ENCODE results near the gene TMEM9. TPM values are rescaled to one million over a fixed set of nuclear protein-coding genes. Genes with fewer than 3 reads are reported as not detected.

The TMEM9 gene
- total RNA-seq, 1 experiment from 2014 or later: 69.7 TPM

- no peaks in the 10 kb centered on the region for H3K27me3 ChIP-seq (replicated peaks; ENCODE audit: insufficient read depth, low read depth, low read length, poor library complexity)
- CTCF ChIA-PET: no interaction called here
- no peak overlapping the region for H3K27ac ChIP-seq (ENCODE audit: low read depth, low read length, poor library complexity, severe bottlenecking)
- POLR2A ChIA-PET (ENCODE audit: low non-redundant PET): no interaction called here
- no peaks in the 10 kb centered on the region for H3K4me1 ChIP-seq (ENCODE audit: insufficient read depth, low read length, poor library complexity, severe bottlenecking)
- DNase-seq (ENCODE audit: low spot score): no peak
- H3K9me3 ChIP-seq (ENCODE audit: low read depth, low read length, poor library complexity, severe bottlenecking): no peaks in the 10 kb centered on the region
- no peak overlapping the region for H3K4me3 ChIP-seq (ENCODE audit: low read depth, low read length, poor library complexity, severe bottlenecking)
- intact Hi-C loops (cut with micrococcal nuclease; ENCODE audit: unreplicated experiment): no loop called here
- BruUV-seq (replicated peaks): no TSS peak
- peaks cover 73% of the 10 kb centered on the region for H3K36me3 ChIP-seq (ENCODE audit: insufficient read depth, low read length, poor library complexity, severe bottlenecking)
- TF ChIP-seq CTCF (conservative IDR thresholded peaks at IDR 0.05; ENCODE audit: low read depth, low read length): no peak
- TF ChIP-seq EZH2 (IDR thresholded peaks at IDR 0.05; ENCODE audit: borderline replicate concordance, low read depth, low read length, poor library complexity, severe bottlenecking): no peak
Measured at GRCh38 chr1:201145816-201146215, 8.5 kb downstream of the TMEM9 start.

GRCh38 chr1:201145132-201145531 lies 9.1 kb downstream of the TMEM9 start:
- H3K9me3 ChIP-seq (ENCODE audit: low read depth, low read length, poor library complexity, severe bottlenecking): no peaks in the 10 kb centered on the region
- intact Hi-C loops (cut with micrococcal nuclease; ENCODE audit: unreplicated experiment): no loop called here
- peaks cover 5% of the 10 kb centered on the region for H3K4me1 ChIP-seq (ENCODE audit: insufficient read depth, low read length, poor library complexity, severe bottlenecking)
- no TSS peak for BruUV-seq (replicated peaks)
- H3K27ac ChIP-seq (ENCODE audit: low read depth, low read length, poor library complexity, severe bottlenecking): no peak overlapping the region
- no peaks in the 10 kb centered on the region for H3K27me3 ChIP-seq (replicated peaks; ENCODE audit: insufficient read depth, low read depth, low read length, poor library complexity)
- H3K4me3 ChIP-seq (ENCODE audit: low read depth, low read length, poor library complexity, severe bottlenecking): no peak overlapping the region
- no peak for DNase-seq (ENCODE audit: low spot score)
- CTCF ChIA-PET: no interaction called here
- TF ChIP-seq EZH2 (IDR thresholded peaks at IDR 0.05; ENCODE audit: borderline replicate concordance, low read depth, low read length, poor library complexity, severe bottlenecking): no peak
- TF ChIP-seq CTCF (conservative IDR thresholded peaks at IDR 0.05; ENCODE audit: low read depth, low read length): no peak
- peaks cover 72% of the 10 kb centered on the region for H3K36me3 ChIP-seq (ENCODE audit: insufficient read depth, low read length, poor library complexity, severe bottlenecking)
- POLR2A ChIA-PET (ENCODE audit: low non-redundant PET): no interaction called here

- no peak for DNase-seq (ENCODE audit: low spot score)
- BruUV-seq (replicated peaks): no TSS peak
- H3K9me3 ChIP-seq (ENCODE audit: low read depth, low read length, poor library complexity, severe bottlenecking): no peaks in the 10 kb centered on the region
- intact Hi-C loops (cut with micrococcal nuclease; ENCODE audit: unreplicated experiment): no loop called here
- H3K27ac ChIP-seq (ENCODE audit: low read depth, low read length, poor library complexity, severe bottlenecking): no peak overlapping the region
- H3K27me3 ChIP-seq (replicated peaks; ENCODE audit: insufficient read depth, low read depth, low read length, poor library complexity): no peaks in the 10 kb centered on the region
- H3K4me1 ChIP-seq (ENCODE audit: insufficient read depth, low read length, poor library complexity, severe bottlenecking): peaks cover 5% of the 10 kb centered on the region
- ChIA-PET CTCF (no interaction called here), POLR2A (ENCODE audit: low non-redundant PET) (no interaction called here)
- H3K4me3 ChIP-seq (ENCODE audit: low read depth, low read length, poor library complexity, severe bottlenecking): no peak overlapping the region
- H3K36me3 ChIP-seq (ENCODE audit: insufficient read depth, low read length, poor library complexity, severe bottlenecking): peaks cover 69% of the 10 kb centered on the region
- TF ChIP-seq CTCF (conservative IDR thresholded peaks at IDR 0.05; ENCODE audit: low read depth, low read length) (no peak), EZH2 (IDR thresholded peaks at IDR 0.05; ENCODE audit: borderline replicate concordance, low read depth, low read length, poor library complexity, severe bottlenecking) (no peak)
Measured at GRCh38 chr1:201144701-201145100, 9.6 kb downstream of the TMEM9 start.

Measured in A673 (cell line).